Measurements from ENCODE around the gene SMC6.

Gene SMC6

GRCh38 chr2:17747684-17748452, 5.7 kb downstream of the SMC6 start:
- Histone ChIP-seq H3K4me3 (ENCODE audit: low read depth, low read length) (peak overlapping the region; percentile 36), H3K4me1 (ENCODE audit: control insufficient read depth, insufficient read depth, low read length) (peaks cover 33% of the 10 kb centered on the region), H3K36me3 (ENCODE audit: control insufficient read depth, insufficient read depth, low read length) (peaks cover 27% of the 10 kb centered on the region), H3K9ac (ENCODE audit: low read length) (no peak overlapping the region), H3K27ac (ENCODE audit: low read depth, low read length) (peak overlapping the region; percentile 76), H3K27me3 (ENCODE audit: control insufficient read depth, insufficient read depth, low read length) (no peaks in the 10 kb centered on the region), H3K9me3 (ENCODE audit: control insufficient read depth, insufficient read depth, low read depth, low read length) (no peaks in the 10 kb centered on the region)

DNA sequence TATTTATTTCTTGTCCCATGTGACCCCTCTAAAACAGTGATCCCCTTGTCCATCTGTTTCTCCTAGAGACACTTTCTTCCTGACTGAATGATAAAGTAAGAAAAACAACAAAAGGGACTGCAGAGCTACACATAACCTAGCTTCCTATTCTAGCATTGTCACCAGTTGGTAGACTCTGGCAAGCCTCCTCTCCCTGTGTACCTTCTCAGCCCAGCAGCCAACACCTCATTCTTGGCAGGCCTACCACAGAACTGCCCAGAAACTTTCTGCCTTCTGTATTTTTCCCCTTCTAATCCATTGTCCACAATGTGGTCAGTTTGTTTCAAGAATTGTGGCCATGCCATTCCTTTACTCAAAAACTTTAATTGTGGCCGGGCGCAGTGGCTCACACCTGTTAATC, 13.4 kb downstream of the SMC6 start:
- Histone ChIP-seq H3K27me3 (ENCODE audit: control insufficient read depth, insufficient read depth, low read length) (no peaks in the 10 kb centered on the region), H3K4me1 (ENCODE audit: control insufficient read depth, insufficient read depth, low read length) (no peaks in the 10 kb centered on the region), H3K27ac (ENCODE audit: low read depth, low read length) (no peak overlapping the region), H3K36me3 (ENCODE audit: control insufficient read depth, insufficient read depth, low read length) (peaks cover 93% of the 10 kb centered on the region), H3K9me3 (ENCODE audit: control insufficient read depth, insufficient read depth, low read depth, low read length) (no peaks in the 10 kb centered on the region), H3K4me3 (ENCODE audit: low read depth, low read length) (no peak overlapping the region), H3K9ac (ENCODE audit: low read length) (no peak overlapping the region)

GRCh38 chr2:17736989-17737388, 16.6 kb downstream of the SMC6 start:
- Histone ChIP-seq H3K27ac (ENCODE audit: low read depth, low read length) (no peak overlapping the region), H3K36me3 (ENCODE audit: control insufficient read depth, insufficient read depth, low read length) (peaks cover 94% of the 10 kb centered on the region)

DNA sequence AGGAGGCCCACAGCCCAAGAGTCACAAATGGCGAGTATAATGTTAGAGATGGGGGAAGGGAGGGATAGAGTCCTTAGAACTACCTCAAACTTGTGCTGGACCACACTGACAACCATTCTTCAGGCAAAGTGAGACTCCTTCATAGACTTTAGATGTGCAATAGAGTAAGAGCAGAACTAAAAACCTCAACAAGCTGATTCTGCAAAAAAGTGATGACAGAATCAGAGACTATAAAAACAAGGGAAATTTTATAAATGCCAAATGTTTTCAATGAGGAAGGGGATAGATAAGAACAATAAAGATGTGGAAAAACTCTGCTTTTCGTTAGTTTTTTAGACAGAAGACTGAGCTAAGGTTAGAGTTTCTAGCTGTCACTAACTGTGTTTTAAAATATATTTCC, 17.7 kb downstream of the SMC6 start:
- no peak overlapping the region for H3K9ac ChIP-seq (ENCODE audit: low read length)
- H3K36me3 ChIP-seq (ENCODE audit: control insufficient read depth, insufficient read depth, low read length), result peaks cover 94% of the 10 kb centered on the region
- no peak overlapping the region for H3K4me3 ChIP-seq (ENCODE audit: low read depth, low read length)
- H3K27me3 ChIP-seq (ENCODE audit: control insufficient read depth, insufficient read depth, low read length), result no peaks in the 10 kb centered on the region
- H3K9me3 ChIP-seq (ENCODE audit: control insufficient read depth, insufficient read depth, low read depth, low read length), result no peaks in the 10 kb centered on the region
- no peak overlapping the region for H3K27ac ChIP-seq (ENCODE audit: low read depth, low read length)
- no peaks in the 10 kb centered on the region for H3K4me1 ChIP-seq (ENCODE audit: control insufficient read depth, insufficient read depth, low read length)

More at GRCh38 chr2:17736989-17737388, 16.6 kb downstream of the SMC6 start:
- H3K9me3 ChIP-seq (ENCODE audit: control insufficient read depth, insufficient read depth, low read depth, low read length), result no peaks in the 10 kb centered on the region
- no peak overlapping the region for H3K4me3 ChIP-seq (ENCODE audit: low read depth, low read length)
- H3K4me1 ChIP-seq (ENCODE audit: control insufficient read depth, insufficient read depth, low read length), result no peaks in the 10 kb centered on the region
- no peak overlapping the region for H3K9ac ChIP-seq (ENCODE audit: low read length)
- no peaks in the 10 kb centered on the region for H3K27me3 ChIP-seq (ENCODE audit: control insufficient read depth, insufficient read depth, low read length)

DNA sequence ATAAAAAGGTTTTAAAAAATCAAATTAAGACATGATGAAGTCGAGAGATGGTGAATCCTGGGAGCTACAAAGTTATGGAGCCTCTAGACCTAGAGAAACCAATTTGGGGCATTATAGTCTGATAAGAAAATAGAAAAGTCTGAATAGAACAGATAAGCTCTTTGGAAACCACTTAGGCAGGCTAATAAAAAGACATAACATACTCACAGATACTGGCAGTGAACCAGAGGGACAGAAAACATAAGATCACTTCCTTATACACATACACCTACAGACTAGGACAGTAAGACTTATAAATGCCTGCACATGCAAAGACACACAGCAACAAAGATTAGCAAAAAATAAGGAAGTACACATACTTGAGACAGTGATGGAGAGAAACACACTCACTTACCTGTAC, 20.0 kb downstream of the SMC6 start:
- peaks cover 93% of the 10 kb centered on the region for H3K36me3 ChIP-seq (ENCODE audit: control insufficient read depth, insufficient read depth, low read length)
- no peaks in the 10 kb centered on the region for H3K27me3 ChIP-seq (ENCODE audit: control insufficient read depth, insufficient read depth, low read length)
- 0 out of 2 replicates have a peak, but pooled peaks cover 4% of the 10 kb centered on the region for H3K4me1 ChIP-seq (ENCODE audit: control insufficient read depth, insufficient read depth, low read length)
- no peak overlapping the region for H3K27ac ChIP-seq (ENCODE audit: low read depth, low read length)
- no peak overlapping the region for H3K4me3 ChIP-seq (ENCODE audit: low read depth, low read length)
- H3K9ac ChIP-seq (ENCODE audit: low read length), result no peak overlapping the region
- no peaks in the 10 kb centered on the region for H3K9me3 ChIP-seq (ENCODE audit: control insufficient read depth, insufficient read depth, low read depth, low read length)

- H3K9me3 ChIP-seq (ENCODE audit: control insufficient read depth, insufficient read depth, low read depth, low read length), result no peaks in the 10 kb centered on the region
- H3K4me3 ChIP-seq (ENCODE audit: low read depth, low read length), result no peak overlapping the region
- H3K36me3 ChIP-seq (ENCODE audit: control insufficient read depth, insufficient read depth, low read length), result peaks cover 89% of the 10 kb centered on the region
- H3K9ac ChIP-seq (ENCODE audit: low read length), result no peak overlapping the region
- no peak overlapping the region for H3K27ac ChIP-seq (ENCODE audit: low read depth, low read length)
- 0 out of 2 replicates have a peak, but pooled peaks cover 4% of the 10 kb centered on the region for H3K4me1 ChIP-seq (ENCODE audit: control insufficient read depth, insufficient read depth, low read length)
- no peaks in the 10 kb centered on the region for H3K27me3 ChIP-seq (ENCODE audit: control insufficient read depth, insufficient read depth, low read length)
Measured at GRCh38 chr2:17729880-17730279, 23.7 kb downstream of the SMC6 start.

DNA sequence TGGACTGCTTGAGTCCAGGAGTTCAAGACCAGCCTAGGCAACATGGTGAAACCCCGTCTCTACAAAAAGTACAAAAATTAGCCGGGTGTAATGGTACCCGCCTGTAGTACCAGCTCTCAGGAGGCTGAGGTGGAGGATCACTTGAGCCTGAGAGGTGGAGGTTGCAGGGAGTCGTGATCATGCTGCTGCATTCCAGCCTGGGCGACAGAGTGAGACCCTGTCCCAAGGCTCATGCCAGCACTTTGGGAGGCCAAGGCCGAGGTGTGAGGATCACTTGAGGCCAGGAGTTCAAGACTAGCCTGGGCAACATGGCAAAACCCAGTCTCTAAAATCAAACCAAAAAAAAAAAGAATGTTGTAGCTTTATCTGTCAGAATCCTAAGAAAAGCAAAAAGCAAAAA, 25.4 kb downstream of the SMC6 start:
- H3K4me3 ChIP-seq (ENCODE audit: low read depth, low read length), result no peak overlapping the region
- no peak overlapping the region for H3K27ac ChIP-seq (ENCODE audit: low read depth, low read length)
- H3K4me1 ChIP-seq (ENCODE audit: control insufficient read depth, insufficient read depth, low read length), result 0 out of 2 replicates have a peak, but pooled peaks cover 4% of the 10 kb centered on the region
- no peaks in the 10 kb centered on the region for H3K27me3 ChIP-seq (ENCODE audit: control insufficient read depth, insufficient read depth, low read length)
- H3K36me3 ChIP-seq (ENCODE audit: control insufficient read depth, insufficient read depth, low read length), result peaks cover 90% of the 10 kb centered on the region
- no peaks in the 10 kb centered on the region for H3K9me3 ChIP-seq (ENCODE audit: control insufficient read depth, insufficient read depth, low read depth, low read length)
- no peak overlapping the region for H3K9ac ChIP-seq (ENCODE audit: low read length)

GRCh38 chr2:17719562-17720371, 33.8 kb downstream of the SMC6 start:
- Histone ChIP-seq H3K27me3 (ENCODE audit: control insufficient read depth, insufficient read depth, low read length) (no peaks in the 10 kb centered on the region), H3K4me1 (ENCODE audit: control insufficient read depth, insufficient read depth, low read length) (no peaks in the 10 kb centered on the region), H3K9me3 (ENCODE audit: control insufficient read depth, insufficient read depth, low read depth, low read length) (no peaks in the 10 kb centered on the region), H3K4me3 (ENCODE audit: low read depth, low read length) (no peak overlapping the region), H3K27ac (ENCODE audit: low read depth, low read length) (no peak overlapping the region), H3K36me3 (ENCODE audit: control insufficient read depth, insufficient read depth, low read length) (peaks cover 91% of the 10 kb centered on the region), H3K9ac (ENCODE audit: low read length) (no peak overlapping the region)

DNA sequence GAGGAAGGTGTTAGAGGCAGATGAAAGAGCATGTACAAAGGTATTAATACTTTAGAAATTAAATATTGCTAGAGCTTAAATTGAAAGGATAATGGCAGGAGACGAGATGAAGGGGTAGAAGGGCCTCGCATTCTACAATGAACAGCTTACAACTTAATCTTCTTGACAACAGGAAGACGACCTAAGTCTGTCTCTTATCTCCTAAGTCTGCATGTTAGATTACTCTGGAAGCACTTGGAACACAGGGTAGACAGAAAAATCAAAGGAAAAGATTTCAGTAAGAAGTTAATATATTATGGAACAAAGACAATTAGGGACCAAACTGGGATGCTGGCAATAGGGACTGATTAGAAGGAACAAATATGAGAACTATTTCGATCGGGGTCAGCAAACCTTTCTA, 34.9 kb downstream of the SMC6 start:
- no peak overlapping the region for H3K9ac ChIP-seq (ENCODE audit: low read length)
- H3K4me1 ChIP-seq (ENCODE audit: control insufficient read depth, insufficient read depth, low read length), result no peaks in the 10 kb centered on the region
- H3K4me3 ChIP-seq (ENCODE audit: low read depth, low read length), result no peak overlapping the region
- H3K36me3 ChIP-seq (ENCODE audit: control insufficient read depth, insufficient read depth, low read length), result peaks cover 92% of the 10 kb centered on the region
- H3K27ac ChIP-seq (ENCODE audit: low read depth, low read length), result no peak overlapping the region; the same call in 1 of the 2 replicates
- H3K27me3 ChIP-seq (ENCODE audit: control insufficient read depth, insufficient read depth, low read length), result no peaks in the 10 kb centered on the region
- H3K9me3 ChIP-seq (ENCODE audit: control insufficient read depth, insufficient read depth, low read depth, low read length), result no peaks in the 10 kb centered on the region

DNA sequence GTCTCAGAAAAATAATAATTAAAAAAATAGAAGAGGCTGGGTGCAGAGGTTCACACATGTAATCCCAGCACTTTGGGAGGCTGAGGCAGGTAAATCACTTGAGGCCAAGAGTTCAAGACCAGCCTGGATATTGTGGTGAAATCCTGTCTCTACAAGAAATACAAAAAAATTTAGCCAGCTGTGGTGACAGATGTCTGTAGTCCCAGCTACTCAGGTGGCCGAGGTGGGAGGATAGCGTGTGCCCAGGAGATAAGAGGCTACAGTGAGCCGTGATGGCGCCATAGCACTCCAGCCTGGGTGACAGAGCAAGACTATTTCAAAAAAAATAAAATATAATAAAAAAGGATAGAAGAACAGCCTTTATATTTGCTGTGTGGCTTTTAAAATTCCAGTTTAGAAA, 35.9 kb downstream of the SMC6 start:
- H3K27ac ChIP-seq (ENCODE audit: low read depth, low read length), result no peak overlapping the region
- peaks cover 94% of the 10 kb centered on the region for H3K36me3 ChIP-seq (ENCODE audit: control insufficient read depth, insufficient read depth, low read length)
- H3K9ac ChIP-seq (ENCODE audit: low read length), result no peak overlapping the region
- H3K9me3 ChIP-seq (ENCODE audit: control insufficient read depth, insufficient read depth, low read depth, low read length), result no peaks in the 10 kb centered on the region
- H3K27me3 ChIP-seq (ENCODE audit: control insufficient read depth, insufficient read depth, low read length), result no peaks in the 10 kb centered on the region
- H3K4me3 ChIP-seq (ENCODE audit: low read depth, low read length), result no peak overlapping the region
- H3K4me1 ChIP-seq (ENCODE audit: control insufficient read depth, insufficient read depth, low read length), result no peaks in the 10 kb centered on the region

- H3K36me3 ChIP-seq (ENCODE audit: control insufficient read depth, insufficient read depth, low read length), result peaks cover 95% of the 10 kb centered on the region
- H3K4me3 ChIP-seq (ENCODE audit: low read depth, low read length), result no peak overlapping the region
- no peak overlapping the region for H3K27ac ChIP-seq (ENCODE audit: low read depth, low read length)
- H3K27me3 ChIP-seq (ENCODE audit: control insufficient read depth, insufficient read depth, low read length), result no peaks in the 10 kb centered on the region
- no peaks in the 10 kb centered on the region for H3K9me3 ChIP-seq (ENCODE audit: control insufficient read depth, insufficient read depth, low read depth, low read length)
- H3K4me1 ChIP-seq (ENCODE audit: control insufficient read depth, insufficient read depth, low read length), result no peaks in the 10 kb centered on the region
- no peak overlapping the region for H3K9ac ChIP-seq (ENCODE audit: low read length)
Measured at GRCh38 chr2:17713291-17713690, 40.3 kb downstream of the SMC6 start.
